NCI-H510A (cell line): ENCODE results near the gene PLEKHA7.

ENCODE experiments used
- DNase-seq: peaks from one replicate; lab custom pipeline; 2025; lab: John Stamatoyannopoulos, UW

The PLEKHA7 gene

DNA sequence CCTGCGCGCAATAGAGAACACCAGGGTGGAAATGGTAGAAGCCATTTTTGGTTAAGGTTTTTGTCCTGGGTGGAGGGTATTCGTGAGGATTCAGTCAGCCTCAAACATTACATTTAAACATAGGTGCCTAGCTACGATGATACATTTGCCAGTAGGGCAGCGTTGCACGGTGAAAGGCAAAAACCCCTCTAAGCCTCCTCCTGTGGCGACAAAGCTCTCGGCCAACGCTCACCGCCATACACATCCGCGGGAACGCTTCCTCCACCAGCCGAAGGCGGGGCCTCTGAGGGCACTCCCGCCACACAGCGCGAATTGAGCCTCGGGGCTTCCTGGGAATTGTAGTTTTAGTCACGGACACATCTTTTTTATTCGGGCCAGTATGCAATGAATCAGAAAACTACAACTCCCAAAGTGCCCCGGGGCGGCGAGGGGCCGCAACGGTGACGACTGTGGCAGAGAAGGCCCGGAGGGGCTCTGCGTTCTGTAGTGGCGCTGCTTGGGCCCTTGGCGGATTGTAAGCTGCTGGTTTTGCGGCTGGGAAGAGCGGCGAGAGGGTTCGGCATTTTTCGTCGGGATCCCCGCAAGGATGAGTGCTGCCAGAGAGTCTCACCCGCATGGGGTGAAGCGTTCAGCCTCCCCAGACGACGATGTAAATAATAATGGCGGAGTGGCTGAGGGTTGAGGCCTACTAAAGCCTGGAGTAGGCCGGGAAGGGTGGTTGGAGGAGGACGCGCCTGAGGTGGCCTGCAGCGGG lies 275.8 kb downstream of the PLEKHA7 start, which contains the start of gene C11orf58:
Gene C11orf58, plus strand, starts transcription at position 455 of the 754 bp plus-strand sequence. Its CDS starts 132 bp downstream, at position 587.
- peak; percentile 78 for DNase-seq

DNA sequence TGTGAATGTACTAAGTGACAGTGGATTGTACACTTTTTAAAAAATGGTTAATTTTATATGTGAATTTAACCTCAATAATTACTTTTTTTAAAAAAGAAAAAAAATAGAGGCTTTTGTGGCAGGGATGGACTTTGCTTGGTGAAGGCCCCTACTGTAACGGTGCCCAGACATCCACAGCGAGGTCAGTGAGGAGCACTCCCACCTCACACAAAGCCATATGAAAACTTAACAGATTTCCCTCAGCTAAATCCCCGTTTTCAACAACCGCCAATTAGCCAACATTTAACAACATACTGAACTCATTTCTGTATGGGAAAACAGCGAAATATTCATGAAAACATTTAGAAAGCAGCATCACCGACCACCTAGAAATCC lies 276.4 kb downstream of the PLEKHA7 start:
- DNase-seq: no peak
